Measurements from ENCODE around the gene WDR83.

DNA sequence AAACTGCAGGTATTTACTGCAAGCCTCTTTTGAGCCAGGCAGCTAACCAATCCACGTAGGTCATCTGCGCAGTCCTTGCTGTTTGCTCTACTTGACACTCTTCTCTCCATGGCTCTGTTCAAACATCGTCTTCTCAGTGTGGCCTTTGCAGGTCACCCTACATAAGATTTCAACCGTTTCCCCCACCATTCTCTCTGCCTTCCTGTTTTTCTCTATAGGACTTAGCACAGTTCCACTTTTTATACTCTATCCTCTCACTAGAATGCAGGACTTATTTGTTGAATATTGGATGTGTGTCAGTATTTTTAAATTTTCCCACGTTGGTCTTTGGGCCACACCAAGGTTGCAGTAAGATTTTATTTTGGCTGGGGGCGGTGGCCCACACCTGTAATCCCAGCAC lies 31.5 kb downstream of the WDR83 start:
- TF ChIP-seq SRF (IDR thresholded peaks at IDR 0.05; ENCODE audit: low read depth, low read length) (no peak), POLR2A (IDR thresholded peaks at IDR 0.05; ENCODE audit: control extremely low read depth in 1 of 2, low read depth in 2 of 2, low read length in 2 of 2) (no peak), RNF2 (IDR thresholded peaks at IDR 0.05; ENCODE audit: borderline replicate concordance, low read depth, low read length, missing control alignments, poor library complexity, severe bottlenecking) (no peak), ZNF274 (IDR thresholded peaks at IDR 0.05; ENCODE audit: borderline replicate concordance, extremely low read depth, low read length) (no peak), CHD2 (IDR thresholded peaks at IDR 0.05; ENCODE audit: low read length) (no peak), GABPA (IDR thresholded peaks at IDR 0.05; ENCODE audit: borderline replicate concordance, insufficient read depth, low read length) (no peak), YY1 (IDR thresholded peaks at IDR 0.05; ENCODE audit: low read depth, low read length) (no peak)
- TF ChIP-seq, protein P1, sequence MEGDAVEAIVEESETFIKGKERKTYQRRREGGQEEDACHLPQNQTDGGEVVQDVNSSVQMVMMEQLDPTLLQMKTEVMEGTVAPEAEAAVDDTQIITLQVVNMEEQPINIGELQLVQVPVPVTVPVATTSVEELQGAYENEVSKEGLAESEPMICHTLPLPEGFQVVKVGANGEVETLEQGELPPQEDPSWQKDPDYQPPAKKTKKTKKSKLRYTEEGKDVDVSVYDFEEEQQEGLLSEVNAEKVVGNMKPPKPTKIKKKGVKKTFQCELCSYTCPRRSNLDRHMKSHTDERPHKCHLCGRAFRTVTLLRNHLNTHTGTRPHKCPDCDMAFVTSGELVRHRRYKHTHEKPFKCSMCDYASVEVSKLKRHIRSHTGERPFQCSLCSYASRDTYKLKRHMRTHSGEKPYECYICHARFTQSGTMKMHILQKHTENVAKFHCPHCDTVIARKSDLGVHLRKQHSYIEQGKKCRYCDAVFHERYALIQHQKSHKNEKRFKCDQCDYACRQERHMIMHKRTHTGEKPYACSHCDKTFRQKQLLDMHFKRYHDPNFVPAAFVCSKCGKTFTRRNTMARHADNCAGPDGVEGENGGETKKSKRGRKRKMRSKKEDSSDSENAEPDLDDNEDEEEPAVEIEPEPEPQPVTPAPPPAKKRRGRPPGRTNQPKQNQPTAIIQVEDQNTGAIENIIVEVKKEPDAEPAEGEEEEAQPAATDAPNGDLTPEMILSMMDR (IDR thresholded peaks at IDR 0.05; ENCODE audit: control extremely low read depth in 1 of 3, insufficient read depth in 1 of 3, low read depth in 1 of 3, low read length in 3 of 3), result no peak
- TF ChIP-seq, protein P2, sequence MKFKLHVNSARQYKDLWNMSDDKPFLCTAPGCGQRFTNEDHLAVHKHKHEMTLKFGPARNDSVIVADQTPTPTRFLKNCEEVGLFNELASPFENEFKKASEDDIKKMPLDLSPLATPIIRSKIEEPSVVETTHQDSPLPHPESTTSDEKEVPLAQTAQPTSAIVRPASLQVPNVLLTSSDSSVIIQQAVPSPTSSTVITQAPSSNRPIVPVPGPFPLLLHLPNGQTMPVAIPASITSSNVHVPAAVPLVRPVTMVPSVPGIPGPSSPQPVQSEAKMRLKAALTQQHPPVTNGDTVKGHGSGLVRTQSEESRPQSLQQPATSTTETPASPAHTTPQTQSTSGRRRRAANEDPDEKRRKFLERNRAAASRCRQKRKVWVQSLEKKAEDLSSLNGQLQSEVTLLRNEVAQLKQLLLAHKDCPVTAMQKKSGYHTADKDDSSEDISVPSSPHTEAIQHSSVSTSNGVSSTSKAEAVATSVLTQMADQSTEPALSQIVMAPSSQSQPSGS (IDR thresholded peaks at IDR 0.05; ENCODE audit: low read length), result no peak
- TF ChIP-seq, protein P3, sequence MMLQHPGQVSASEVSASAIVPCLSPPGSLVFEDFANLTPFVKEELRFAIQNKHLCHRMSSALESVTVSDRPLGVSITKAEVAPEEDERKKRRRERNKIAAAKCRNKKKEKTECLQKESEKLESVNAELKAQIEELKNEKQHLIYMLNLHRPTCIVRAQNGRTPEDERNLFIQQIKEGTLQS (IDR thresholded peaks at IDR 0.05; ENCODE audit: insufficient read depth, low read depth, low read length), result no peak

Measured in H1 (cell line).